Measurements from ENCODE around the gene HDLBP. TPM values are rescaled to one million over a fixed set of nuclear protein-coding genes. Genes with fewer than 3 reads are reported as not detected.

The HDLBP gene
- total and polyA plus RNA-seq, 8 donors: 273 to 996 (median 749) TPM

DNA sequence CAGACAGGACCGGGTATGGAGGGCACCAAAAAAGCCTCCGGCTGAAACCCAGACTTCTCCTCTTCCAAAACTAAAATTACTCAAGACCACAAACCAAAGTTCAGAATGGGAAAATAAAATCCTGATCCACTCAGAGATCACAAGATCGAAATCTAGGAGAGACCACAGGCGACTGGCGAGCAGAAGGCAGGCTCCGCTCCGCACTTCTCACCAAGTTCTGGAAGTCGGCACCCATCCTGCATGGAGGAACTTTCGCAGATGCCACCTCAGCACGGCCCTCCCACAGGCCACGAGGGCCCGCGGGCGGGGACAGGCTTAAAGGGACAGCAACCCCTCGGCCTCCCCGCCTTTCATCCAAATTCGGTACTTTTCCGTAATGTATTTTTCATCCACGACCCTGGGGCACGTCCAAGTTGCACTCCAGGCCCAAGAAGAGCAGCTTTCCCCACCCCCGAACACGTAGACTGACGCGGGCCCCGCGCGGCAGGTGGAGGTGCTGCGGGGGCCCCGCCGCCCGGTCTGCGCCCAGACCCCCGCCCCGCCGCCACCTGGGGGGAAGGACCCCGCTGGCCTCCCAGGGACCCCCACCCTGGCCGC lies 43.7 kb downstream of the HDLBP start:
- Histone ChIP-seq H3K9me3 (no peaks in the 10 kb centered on the region), H3K27me3 (no peaks in the 10 kb centered on the region), H3K4me1 (peaks cover 12 to 29% (median 17%) of the 10 kb centered on the region in 3 donors), H3K36me3 (peaks cover 0 to under 1% (median 0%) of the 10 kb centered on the region in 3 donors), H3K27ac (peak overlapping the region; percentile 91 to 97 (median 94)), H3K4me3 (peak overlapping the region; percentile 74 to 95 (median 94))
- FAIRE-seq: no peak
- WGBS, 2 donors: 1% methylated on average over 30 to 37 of the region's 37 CpGs
- intact Hi-C loops (cut with DNase I): no loop called here
- ATAC-seq: peak; percentile 79 to 87 (median 84)
- peak; percentile 86 to 95 (median 88) for DNase-seq
- TF ChIP-seq, protein P1, sequence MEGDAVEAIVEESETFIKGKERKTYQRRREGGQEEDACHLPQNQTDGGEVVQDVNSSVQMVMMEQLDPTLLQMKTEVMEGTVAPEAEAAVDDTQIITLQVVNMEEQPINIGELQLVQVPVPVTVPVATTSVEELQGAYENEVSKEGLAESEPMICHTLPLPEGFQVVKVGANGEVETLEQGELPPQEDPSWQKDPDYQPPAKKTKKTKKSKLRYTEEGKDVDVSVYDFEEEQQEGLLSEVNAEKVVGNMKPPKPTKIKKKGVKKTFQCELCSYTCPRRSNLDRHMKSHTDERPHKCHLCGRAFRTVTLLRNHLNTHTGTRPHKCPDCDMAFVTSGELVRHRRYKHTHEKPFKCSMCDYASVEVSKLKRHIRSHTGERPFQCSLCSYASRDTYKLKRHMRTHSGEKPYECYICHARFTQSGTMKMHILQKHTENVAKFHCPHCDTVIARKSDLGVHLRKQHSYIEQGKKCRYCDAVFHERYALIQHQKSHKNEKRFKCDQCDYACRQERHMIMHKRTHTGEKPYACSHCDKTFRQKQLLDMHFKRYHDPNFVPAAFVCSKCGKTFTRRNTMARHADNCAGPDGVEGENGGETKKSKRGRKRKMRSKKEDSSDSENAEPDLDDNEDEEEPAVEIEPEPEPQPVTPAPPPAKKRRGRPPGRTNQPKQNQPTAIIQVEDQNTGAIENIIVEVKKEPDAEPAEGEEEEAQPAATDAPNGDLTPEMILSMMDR (IDR thresholded peaks at IDR 0.05): no peak

DNA sequence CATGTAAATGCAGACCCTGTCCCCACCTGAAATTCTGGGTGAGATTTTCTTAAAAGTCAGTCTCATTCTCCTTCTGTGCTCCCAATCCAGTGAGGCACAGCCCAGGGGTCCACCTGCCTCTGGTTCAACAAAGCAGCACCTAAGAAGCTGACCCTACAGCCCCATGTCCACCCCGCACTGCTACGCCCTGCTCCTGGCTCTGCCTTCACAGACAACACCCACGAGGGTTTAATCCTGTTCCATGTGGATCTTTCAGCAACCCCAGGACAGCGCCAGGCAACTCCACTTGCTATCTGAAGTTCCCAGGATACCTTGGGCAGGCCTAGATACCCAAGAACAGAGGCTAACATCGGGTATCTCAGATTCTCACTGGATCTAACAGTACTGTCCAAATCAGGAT lies 44.9 kb downstream of the HDLBP start:
- H3K9me3 ChIP-seq: no peaks in the 10 kb centered on the region
- intact Hi-C loops (cut with DNase I): no loop called here
- TF ChIP-seq, protein P1 (IDR thresholded peaks at IDR 0.05): no peak
- peaks cover 12 to 29% (median 17%) of the 10 kb centered on the region in 3 donors for H3K4me1 ChIP-seq
- H3K27me3 ChIP-seq: no peaks in the 10 kb centered on the region
- H3K4me3 ChIP-seq: peak overlapping the region in 3 of 4 donors; percentile 93 to 95 (median 94)
- peak overlapping the region in 2 of 4 donors; percentile 94 to 97 for H3K27ac ChIP-seq
- DNase-seq: no peak
- 28 to 33% methylated on average over 5 of the region's 5 CpGs for WGBS, 2 donors
- FAIRE-seq: no peak
- peak in 2 of 4 donors; percentile 1 to 2 for ATAC-seq
- H3K36me3 ChIP-seq: peaks cover 3 to 12% (median 7%) of the 10 kb centered on the region in 3 donors

DNA sequence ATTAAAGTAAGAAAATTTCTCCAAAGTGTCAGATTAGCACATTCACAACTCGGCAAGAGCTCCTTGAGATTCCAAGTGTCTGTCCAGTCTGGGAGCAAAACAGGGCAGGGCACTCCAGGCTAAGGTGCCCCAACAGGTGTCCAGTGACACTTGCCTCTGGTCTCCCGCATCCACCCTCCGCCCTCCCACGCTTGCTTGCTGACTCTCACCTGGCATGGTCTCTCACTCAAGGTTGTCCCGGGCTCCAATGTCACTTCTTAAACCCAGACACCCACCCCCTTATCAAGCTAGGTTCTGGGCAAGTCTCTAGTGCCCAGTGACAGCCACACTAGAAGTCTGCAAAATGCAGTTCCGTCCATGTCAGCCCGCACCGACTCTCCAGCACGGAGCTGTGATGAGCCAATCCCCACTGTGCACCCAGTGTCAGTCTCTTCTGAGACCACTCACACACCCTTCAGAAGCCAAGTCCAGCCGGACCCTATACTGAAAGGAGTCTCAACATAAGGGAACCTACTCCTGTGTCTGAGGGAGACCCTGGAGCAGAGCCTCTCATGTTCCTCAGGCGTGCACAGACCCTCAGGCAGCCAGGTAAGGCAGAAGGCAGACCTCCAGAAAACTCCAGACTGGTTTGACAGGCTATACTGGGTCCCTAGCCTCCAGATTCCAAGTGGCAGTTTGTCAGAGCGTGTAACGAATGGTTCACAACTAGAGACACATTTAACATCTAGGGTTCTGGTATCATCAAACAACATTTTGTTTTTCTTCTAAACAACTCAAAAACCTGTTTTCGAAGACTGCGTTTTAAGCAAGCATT lies 45.6 kb downstream of the HDLBP start:
- Histone ChIP-seq H3K27ac (peak overlapping the region in 2 of 4 donors; percentile 94 to 97), H3K4me3 (peak overlapping the region in 2 of 4 donors; percentile 94 to 95), H3K27me3 (no peaks in the 10 kb centered on the region), H3K9me3 (no peaks in the 10 kb centered on the region), H3K36me3 (peaks cover 3 to 19% (median 7%) of the 10 kb centered on the region in 3 donors), H3K4me1 (peaks cover 12 to 29% (median 17%) of the 10 kb centered on the region in 3 donors)
- TF ChIP-seq, protein P1 (IDR thresholded peaks at IDR 0.05): no peak
- intact Hi-C loops (cut with DNase I): loop anchor here in 1 of 3 donors (10.0 kb wide), 1 partner anchor 65 kb away; no protein-coding TSS in a partner anchor
- DNase-seq (peak in 2 of 6 donors; percentile 32 to 41), ATAC-seq (peak in 1 of 4 donors; percentile 5), FAIRE-seq (no peak)
- 33 to 36% methylated on average over 15 of the region's 15 CpGs for WGBS, 2 donors

DNA sequence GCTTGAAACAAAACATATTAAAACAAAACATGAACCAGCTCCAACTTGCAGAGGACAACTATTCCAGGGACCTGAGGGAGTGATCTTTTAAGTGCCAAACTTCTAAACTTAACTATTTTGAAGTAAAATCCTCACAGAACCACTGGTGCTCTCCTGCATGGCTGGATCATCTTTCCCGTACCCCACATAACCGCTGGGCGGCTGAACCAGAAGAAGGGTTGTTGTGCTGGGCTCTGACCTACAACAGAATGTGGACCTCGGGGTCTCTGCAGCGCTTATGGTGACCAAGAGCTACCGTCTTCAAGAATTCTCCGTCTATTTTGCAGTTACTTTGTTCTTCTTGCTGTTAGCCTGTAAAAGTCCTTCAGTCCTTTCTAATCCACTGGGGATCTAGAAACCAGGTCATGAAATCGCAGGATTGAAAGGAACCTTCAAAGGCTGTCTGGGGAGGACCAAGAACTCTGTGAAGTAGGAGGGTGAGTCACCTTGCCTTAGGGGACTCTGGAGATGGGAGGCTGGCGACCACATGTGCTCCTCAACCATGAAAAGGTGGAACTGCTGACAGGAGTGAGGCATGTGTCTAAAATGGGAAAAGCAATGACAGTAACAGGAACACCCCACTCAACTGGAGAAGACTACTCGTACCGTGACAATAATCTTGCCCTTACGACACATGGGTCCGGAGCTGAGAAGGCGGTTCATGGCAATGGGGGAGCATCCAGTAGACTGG lies 46.6 kb downstream of the HDLBP start:
- FAIRE-seq (no peak), DNase-seq (no peak), ATAC-seq (no peak)
- Histone ChIP-seq H3K36me3 (peaks cover 7 to 27% (median 8%) of the 10 kb centered on the region in 3 donors), H3K4me3 (peak overlapping the region in 2 of 4 donors; percentile 94 to 95), H3K27ac (no peak overlapping the region), H3K27me3 (no peaks in the 10 kb centered on the region), H3K4me1 (peaks cover 12 to 29% (median 17%) of the 10 kb centered on the region in 3 donors), H3K9me3 (no peaks in the 10 kb centered on the region)
- intact Hi-C loops (cut with DNase I): loop anchor here in 1 of 3 donors (10.0 kb wide), 1 partner anchor 66 kb away; no protein-coding TSS in a partner anchor
- TF ChIP-seq, protein P1 (IDR thresholded peaks at IDR 0.05): no peak
- 44 to 47% methylated on average over 14 of the region's 14 CpGs for WGBS, 2 donors

All from pancreas (tissue), 10 donors.